PC-3 (cell line): ENCODE results near the gene SERPINA5. TPM values are rescaled to one million over a fixed set of nuclear protein-coding genes. Genes with fewer than 3 reads are reported as not detected.

Source experiments
- ATAC-seq: fragments of 200-7000 bp; cut with Tn5 transposase; 2 replicates; pipeline ENCODE4 v1.9.1; 2020; ENCODE audit warnings: mild to moderate bottlenecking, moderate library complexity
- BruUV-seq: library from RNA; stranded (reverse); fragments of 400-500 nt; replicated peaks from 2 replicates; lab custom pipeline; 2021; lab: Mats Ljungman, UMichigan
- CTCF ChIA-PET: fragments of 300-600 bp; sonication (Branson Sonifier 250); formaldehyde crosslinking; loops from one replicate; lab custom pipeline; 2022; ENCODE audit warnings: antibody characterized with exemption; lab: Charles Lee
- POLR2A ChIA-PET: fragments of 300-600 bp; sonication (Branson Sonifier 250); formaldehyde crosslinking; loops from one replicate; lab custom pipeline; 2022; ENCODE audit warnings: antibody characterized with exemption; ENCODE audit not compliant: unreplicated experiment; lab: Charles Lee
- DNase-seq: peaks from one replicate; pipeline ENCODE4 v3.0.0-alpha.2; 2015
- H2AFZ ChIP-seq: fragments of 300-600 bp; sonication (generic); 2 replicates; pipeline ENCODE4 v1.6.0; 2016; ENCODE audit warnings: antibody characterized with exemption, low read length
- H3F3A ChIP-seq: fragments of 300-600 bp; sonication (generic); one replicate; pipeline ENCODE4 v1.6.0; 2017; ENCODE audit warnings: antibody characterized with exemption, low read length, control low read depth, mild to moderate bottlenecking; ENCODE audit not compliant: unreplicated experiment
- H3K27ac ChIP-seq: fragments of 300-600 bp; sonication (generic); 2 replicates; pipeline ENCODE4 v1.5.1; 2016; ENCODE audit warnings: mild to moderate bottlenecking, low read length
- H3K27me3 ChIP-seq: fragments of 300-600 bp; sonication (generic); 2 replicates; pipeline ENCODE4 v1.6.1; 2016; ENCODE audit warnings: low read length, mixed read lengths
- H3K36me3 ChIP-seq: fragments of 300-600 bp; sonication (generic); 2 replicates; pipeline ENCODE4 v1.6.1; 2016; ENCODE audit warnings: low read depth, mixed run types, low read length, mixed read lengths
- H3K4me1 ChIP-seq: fragments of 300-600 bp; sonication (generic); 2 replicates; pipeline ENCODE4 v1.5.1; 2016; ENCODE audit warnings: low read length; ENCODE audit not compliant: insufficient read depth
- H3K4me2 ChIP-seq: fragments of 300-600 bp; sonication (generic); 2 replicates; pipeline ENCODE4 v1.6.0; 2016; ENCODE audit warnings: low read length
- H3K4me3 ChIP-seq: fragments of 300-600 bp; sonication (generic); 2 replicates; pipeline ENCODE4 v1.5.1; 2016; ENCODE audit warnings: mild to moderate bottlenecking, low read length, mixed read lengths
- H3K79me2 ChIP-seq: fragments of 300-600 bp; sonication (generic); 2 replicates; pipeline ENCODE4 v1.6.1; 2017; ENCODE audit warnings: low read length, mixed read lengths
- H3K9ac ChIP-seq: fragments of 300-600 bp; sonication (generic); 2 replicates; pipeline ENCODE4 v1.6.0; 2016; ENCODE audit warnings: mild to moderate bottlenecking, low read length
- H3K9me2 ChIP-seq: fragments of 300-600 bp; sonication (generic); replicated peaks from 2 replicates; pipeline ENCODE4 v1.6.1; 2016; ENCODE audit warnings: mixed run types, low read length, mixed read lengths
- H3K9me3 ChIP-seq: fragments of 300-600 bp; sonication (generic); 2 replicates; pipeline ENCODE4 v1.6.1; 2016; ENCODE audit warnings: low read length, mixed read lengths
- H4K20me1 ChIP-seq: fragments of 300-600 bp; sonication (generic); 2 replicates; pipeline ENCODE4 v1.6.1; 2016; ENCODE audit warnings: low read length, mixed read lengths
- EZH2 ChIP-seq: fragments of 300-600 bp; sonication (generic); IDR thresholded peaks from one replicate; pipeline ENCODE4 v1.6.1; 2017; ENCODE audit warnings: antibody characterized with exemption, mild to moderate bottlenecking, low read length; ENCODE audit not compliant: unreplicated experiment
- EZH2phosphoT487 ChIP-seq: fragments of 300-600 bp; sonication (generic); IDR thresholded peaks from 2 replicates; pipeline ENCODE4 v1.6.1; 2018; ENCODE audit warnings: mild to moderate bottlenecking, antibody characterized with exemption, low read length, borderline replicate concordance
- intact Hi-C: fragments of 100-400 bp; cut with micrococcal nuclease; formaldehyde crosslinking; loops from 2 replicates; pipeline ENCODE4 v1.9.0; 2023
- total RNA-seq: library from RNA; depleted of rRNA; stranded (reverse); fragments of >200 nt; gene quantifications from 2 replicates; pipeline ENCODE4 v1.2.3, GENCODE V29; 2014
- TF ChIP-seq, protein P1 (sequence below): fragments of 300-600 bp; sonication (generic); conservative IDR thresholded peaks from 2 replicates; pipeline ENCODE4 v1.5.1; 2017; ENCODE audit warnings: antibody characterized with exemption, low read depth, mild to moderate bottlenecking, low read length

Gene SERPINA5
- total RNA-seq, 1 experiment from 2014 or later = not detected

DNA sequence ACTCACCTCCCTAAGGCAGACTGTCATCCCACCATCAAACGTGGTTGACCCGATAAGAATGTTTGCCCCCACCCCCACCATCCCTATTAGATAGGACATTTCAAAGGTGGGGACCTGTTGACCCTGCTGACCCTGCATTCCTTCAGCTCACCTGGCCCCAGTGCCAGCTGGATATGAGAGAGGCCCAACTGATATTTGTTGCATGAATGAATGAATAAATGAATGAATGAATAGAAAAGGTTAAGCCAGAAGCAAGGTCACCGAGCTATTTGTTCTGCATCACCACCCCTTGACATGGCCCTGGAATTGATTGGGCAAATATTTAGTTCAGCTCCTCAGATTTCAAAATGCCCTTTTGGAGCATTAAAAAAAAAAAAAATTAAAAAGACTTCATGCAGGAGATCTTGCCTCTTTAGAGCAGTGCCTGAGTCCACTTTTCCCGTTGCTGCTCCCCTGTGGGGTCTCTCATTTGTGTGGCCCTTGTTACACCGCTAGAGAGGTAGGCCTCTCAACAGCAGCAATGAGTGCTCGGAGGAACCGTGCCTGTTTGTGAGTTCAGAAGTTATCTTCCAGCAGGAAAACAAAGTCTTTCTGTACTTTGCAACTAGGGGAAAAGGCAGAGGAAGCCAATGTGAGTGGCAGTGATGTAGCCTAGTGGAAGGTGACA lies 8.5 kb upstream of the SERPINA5 start:
- CTCF ChIA-PET = no interaction called here
- H3K79me2 ChIP-seq = no peaks in the 10 kb centered on the region
- no peak for ATAC-seq

DNA sequence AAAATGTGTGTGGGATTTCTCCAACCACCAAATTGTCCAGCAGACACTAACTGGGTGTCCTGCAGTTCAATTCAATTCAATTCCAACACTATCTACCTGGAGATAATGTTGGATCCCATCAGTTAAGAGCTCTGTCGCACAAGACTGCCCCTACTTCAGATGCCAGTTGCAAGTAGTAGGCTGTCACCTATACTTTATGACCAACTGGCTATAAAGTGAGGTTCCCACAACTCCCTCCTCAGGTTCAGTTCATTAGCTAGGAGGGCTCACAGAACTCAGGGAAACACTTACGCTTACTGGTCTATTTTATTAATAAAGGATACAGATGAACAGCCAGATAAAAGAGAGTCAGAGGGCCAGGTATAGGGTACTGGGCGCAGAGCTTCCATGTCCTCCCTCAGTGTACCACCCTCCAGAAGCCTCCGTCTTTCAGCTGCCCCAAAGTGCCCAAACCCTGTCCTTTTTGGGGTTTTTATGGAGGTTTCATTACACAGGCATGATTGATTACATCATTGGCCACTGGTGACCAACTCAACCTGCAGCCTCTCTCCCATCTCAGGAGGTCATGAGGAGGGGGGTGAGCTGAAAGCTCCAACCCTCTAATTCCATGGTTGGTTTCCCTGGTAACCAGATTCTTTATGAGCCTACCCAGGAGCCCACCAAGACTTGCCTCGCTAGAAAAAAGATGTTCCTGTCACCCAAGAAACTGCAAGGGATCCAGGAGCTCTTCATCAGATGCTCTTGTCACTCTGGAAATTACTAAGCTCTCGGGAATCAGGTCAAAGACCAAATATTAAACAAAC lies 7.5 kb upstream of the SERPINA5 start:
- H3K9me3 ChIP-seq = no peaks in the 10 kb centered on the region
- ATAC-seq = no peak

More for the DNA sequence above, 8.5 kb upstream of the SERPINA5 start:
- no TSS peak for BruUV-seq
- intact Hi-C loops = no loop called here
- Histone ChIP-seq H3K4me2 (no peak overlapping the region), H3K4me3 (no peak overlapping the region), H3K4me1 (no peaks in the 10 kb centered on the region), H3K9me3 (no peaks in the 10 kb centered on the region), H3K36me3 (no peaks in the 10 kb centered on the region), H3F3A (no peaks in the 10 kb centered on the region), H3K9me2 (no peaks in the 10 kb centered on the region), H3K27ac (no peak overlapping the region), H3K9ac (no peak overlapping the region), H3K27me3 (no peaks in the 10 kb centered on the region), H2AFZ (no peak overlapping the region), H4K20me1 (no peaks in the 10 kb centered on the region)
- POLR2A ChIA-PET = no interaction called here
- DNase-seq = no peak
- TF ChIP-seq EZH2phosphoT487 (no peak), EZH2 (no peak)
- TF ChIP-seq, protein P1, sequence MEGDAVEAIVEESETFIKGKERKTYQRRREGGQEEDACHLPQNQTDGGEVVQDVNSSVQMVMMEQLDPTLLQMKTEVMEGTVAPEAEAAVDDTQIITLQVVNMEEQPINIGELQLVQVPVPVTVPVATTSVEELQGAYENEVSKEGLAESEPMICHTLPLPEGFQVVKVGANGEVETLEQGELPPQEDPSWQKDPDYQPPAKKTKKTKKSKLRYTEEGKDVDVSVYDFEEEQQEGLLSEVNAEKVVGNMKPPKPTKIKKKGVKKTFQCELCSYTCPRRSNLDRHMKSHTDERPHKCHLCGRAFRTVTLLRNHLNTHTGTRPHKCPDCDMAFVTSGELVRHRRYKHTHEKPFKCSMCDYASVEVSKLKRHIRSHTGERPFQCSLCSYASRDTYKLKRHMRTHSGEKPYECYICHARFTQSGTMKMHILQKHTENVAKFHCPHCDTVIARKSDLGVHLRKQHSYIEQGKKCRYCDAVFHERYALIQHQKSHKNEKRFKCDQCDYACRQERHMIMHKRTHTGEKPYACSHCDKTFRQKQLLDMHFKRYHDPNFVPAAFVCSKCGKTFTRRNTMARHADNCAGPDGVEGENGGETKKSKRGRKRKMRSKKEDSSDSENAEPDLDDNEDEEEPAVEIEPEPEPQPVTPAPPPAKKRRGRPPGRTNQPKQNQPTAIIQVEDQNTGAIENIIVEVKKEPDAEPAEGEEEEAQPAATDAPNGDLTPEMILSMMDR = no peak

More for the DNA sequence above, 7.5 kb upstream of the SERPINA5 start:
- TF ChIP-seq, protein P1 = no peak
- Histone ChIP-seq H3K27me3 (no peaks in the 10 kb centered on the region), H4K20me1 (no peaks in the 10 kb centered on the region), H3K36me3 (no peaks in the 10 kb centered on the region), H3K9ac (no peak overlapping the region), H3K9me2 (no peaks in the 10 kb centered on the region), H3K4me2 (no peak overlapping the region), H3K4me1 (no peaks in the 10 kb centered on the region), H3K79me2 (no peaks in the 10 kb centered on the region), H3F3A (no peaks in the 10 kb centered on the region), H3K4me3 (no peak overlapping the region), H3K27ac (no peak overlapping the region), H2AFZ (no peak overlapping the region)
- no TSS peak for BruUV-seq
- intact Hi-C loops = no loop called here
- POLR2A ChIA-PET = no interaction called here
- CTCF ChIA-PET = no interaction called here
- no peak for DNase-seq
